SK-N-DZ (cell line): ENCODE measurements around the gene SGSM2.

Experiments used
- DNase-seq: peaks from one replicate; pipeline ENCODE4 v3.0.0-alpha.2; 2015; ENCODE audit warnings: low spot score
- small RNA-seq, 2 experiments: library from RNA; depleted of rRNA; stranded (forward); fragments of <200 nt; gene quantifications; one replicate each; pipeline ENCODE3, GENCODE V24; 2014

Gene SGSM2

DNA sequence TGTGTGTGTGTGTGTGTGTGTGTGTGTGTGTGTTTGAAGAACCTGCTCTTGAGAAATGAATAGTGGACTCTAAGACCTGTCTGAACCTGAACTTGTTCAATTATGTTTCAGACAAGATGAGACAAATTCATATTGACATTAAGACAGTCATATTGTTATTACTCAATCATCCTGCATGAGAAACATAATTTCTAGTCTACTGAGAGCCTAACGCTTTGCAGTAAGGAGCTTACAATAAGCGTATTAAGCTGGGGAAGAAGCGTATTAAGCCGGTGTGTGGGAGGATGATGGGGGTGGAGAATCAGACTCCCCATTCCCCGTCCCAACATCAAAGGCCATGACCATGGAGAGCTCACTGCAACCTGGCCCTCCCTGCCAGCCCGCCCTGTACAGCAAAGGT lies 86.0 kb downstream of the SGSM2 start:
- no peak for DNase-seq

- DNase-seq = no peak
Measured at GRCh38 chr17:2427215-2427614, 89.9 kb downstream of the SGSM2 start.

DNA sequence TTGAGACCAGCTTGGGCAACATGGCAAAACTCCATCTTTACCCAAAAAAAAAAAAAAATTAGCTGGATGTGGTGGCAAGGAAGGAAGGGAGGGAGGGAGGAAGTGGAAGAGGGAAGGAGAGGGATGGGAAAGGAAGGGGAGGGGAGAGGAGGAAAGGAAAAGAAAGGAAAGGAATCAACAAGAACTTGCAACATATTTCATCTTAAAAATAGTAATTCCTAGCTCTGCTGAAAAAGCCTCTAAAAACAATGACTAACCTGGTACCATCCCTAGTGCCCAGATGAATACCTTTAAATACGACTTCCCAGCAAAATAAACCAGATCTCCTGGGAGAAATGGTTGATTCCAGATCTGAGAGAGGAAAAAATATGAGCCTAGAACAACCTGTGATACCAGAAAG lies 90.6 kb downstream of the SGSM2 start:
- no peak for DNase-seq

Small RNA genes lying within 50 kb of the gene (small RNA-seq; reads per million reads assigned to genes)
- 0 reads per million in 2 experiments for gene AC006435.3
- 0 reads per million in 2 experiments for gene AC006435.4
- 85.5 to 777 reads per million in 2 experiments for gene SNORD91A
- 7.9 to 277 reads per million in 2 experiments for gene SNORD91B
